Stomach (tissue), 9 donors: ENCODE data around the gene EFCAB11. TPM values are rescaled to one million over a fixed set of nuclear protein-coding genes. Genes with fewer than 3 reads are reported as not detected.

Experiments
- DNase-seq, 2 donors: peaks; one replicate each; pipeline versions ENCODE4 v3.0.0 to v3.0.0-alpha.2; 2013 to 2019
- H3K27ac ChIP-seq, 5 donors: fragments of 200-600 bp in 4 of 5; sonication (generic) in 4 of 5; one replicate each; pipeline ENCODE4 v1.5.1; 2013 to 2019; ENCODE audit warnings: mild to moderate bottlenecking in 1 of 5, moderate library complexity in 1 of 5
- H3K27me3 ChIP-seq, 3 donors: fragments of 200-600 bp; sonication (generic); one replicate each; pipeline ENCODE4 v1.5.1; 2017 to 2019; ENCODE audit warnings: mixed run types in 1 of 3
- H3K36me3 ChIP-seq, 4 donors: fragments of 200-600 bp; sonication (generic); 1 replicate in 3 of 4; 2 replicates in 1 of 4; pipeline ENCODE4 v1.5.1; 2016 to 2019
- H3K4me1 ChIP-seq, 4 donors: fragments of 200-600 bp; sonication (generic); one replicate each; pipeline ENCODE4 v1.5.1; 2016 to 2019
- H3K4me3 ChIP-seq, 4 donors: fragments of 200-600 bp; sonication (generic) in 3 of 4; one replicate each; pipeline ENCODE4 v1.5.1; 2016 to 2019; ENCODE audit warnings: mild to moderate bottlenecking in 1 of 4
- H3K9me3 ChIP-seq, 4 donors: fragments of 200-600 bp; sonication (generic); one replicate each; pipeline ENCODE4 v1.5.1; 2016 to 2019
- CTCF ChIP-seq, 7 experiments: fragments of 450-650 bp in 4 of 7; fragments of 200-600 bp in 3 of 7; sonication (generic) in 3 of 7; IDR thresholded peaks; one replicate each; pipeline ENCODE4 v1.5.1; 2016 to 2019; ENCODE audit warnings: antibody characterized with exemption in 7 of 7, control low read depth in 2 of 7, mild to moderate bottlenecking in 1 of 7
- EP300 ChIP-seq: sonication (generic); formaldehyde crosslinking; IDR thresholded peaks from one replicate; pipeline ENCODE4 v1.6.1; 2017; ENCODE audit warnings: antibody characterized with exemption
- POLR2A ChIP-seq, 4 donors: fragments of 450-650 bp; IDR thresholded peaks; one replicate each; pipeline ENCODE4 v1.6.1; 2016; ENCODE audit warnings: antibody characterized with exemption in 4 of 4, control low read depth in 2 of 4, mild to moderate bottlenecking in 1 of 4, moderate library complexity in 1 of 4
- POLR2AphosphoS5 ChIP-seq, 3 donors: sonication (generic); formaldehyde crosslinking; IDR thresholded peaks; one replicate each; pipeline ENCODE4 v1.6.1; 2016; ENCODE audit warnings: antibody characterized with exemption in 3 of 3
- WGBS, 5 donors: extraction: QIAGEN DNeasy Blood & Tissue Kit in 3 of 5; methylation state at CpG; one replicate each; pipeline versions ENCODE4 v1.1.5 to v1.1.7; 2013 to 2018; 5-methylcytosine and 5-hydroxymethylcytosine counted together
- intact Hi-C: fragments of 100-400 bp; cut with DNase I; formaldehyde crosslinking; loops from one replicate; pipeline ENCODE4 v1.15.1; 2023; ENCODE audit warnings: low total_unique reads
- polyA plus RNA-seq, 3 donors: library from polyadenylated mRNA; stranded (reverse); fragments of 200-250 nt; gene quantifications; one replicate each; pipeline ENCODE4 v1.2.3, GENCODE V29; 2013
- total RNA-seq, 5 donors: library from RNA; depleted of rRNA; stranded (reverse); fragments of >200 nt; gene quantifications; one replicate each; pipeline versions ENCODE4 v1.1.0 to v1.2.3, GENCODE V29; 2014 to 2016
- donor health status: healthy with polysubstance abuse.
- donor health status: Bipolar disorder and iron deficiency.
- donor health status: healthy.

The EFCAB11 gene
- total and polyA plus RNA-seq, 8 donors: 4.5 to 20.4 (median 10.0) TPM

GRCh38 chr14:89765346-89765745 is 189.2 kb downstream of the EFCAB11 start:
- intact Hi-C loops: no loop called here
- H3K27me3 ChIP-seq: no peaks in the 10 kb centered on the region
- H3K36me3 ChIP-seq: no peaks in the 10 kb centered on the region
- DNase-seq: no peak
- no peak overlapping the region for H3K27ac ChIP-seq
- H3K9me3 ChIP-seq: no peaks in the 10 kb centered on the region
- WGBS, 5 donors: 33 to 98% (median 94%) methylated on average over 3 of the region's 3 CpGs
- no peak overlapping the region for H3K4me3 ChIP-seq
- H3K4me1 ChIP-seq: no peaks in the 10 kb centered on the region
- TF ChIP-seq CTCF (IDR thresholded peaks at IDR 0.05) (no peak), POLR2AphosphoS5 (IDR thresholded peaks at IDR 0.05) (no peak), POLR2A (IDR thresholded peaks at IDR 0.05) (no peak), EP300 (no peak)

GRCh38 chr14:89760086-89760485 is 194.4 kb downstream of the EFCAB11 start:
- intact Hi-C loops: no loop called here
- no peaks in the 10 kb centered on the region for H3K36me3 ChIP-seq
- no peaks in the 10 kb centered on the region for H3K27me3 ChIP-seq
- peaks cover 0 to 8% (median 0%) of the 10 kb centered on the region in 4 donors for H3K9me3 ChIP-seq
- DNase-seq: no peak
- H3K4me1 ChIP-seq: no peaks in the 10 kb centered on the region
- no peak for TF ChIP-seq POLR2AphosphoS5 (IDR thresholded peaks at IDR 0.05)
- TF ChIP-seq EP300: no peak
- TF ChIP-seq CTCF (IDR thresholded peaks at IDR 0.05): no peak
- TF ChIP-seq POLR2A (IDR thresholded peaks at IDR 0.05): no peak
- no peak overlapping the region for H3K27ac ChIP-seq
- no peak overlapping the region for H3K4me3 ChIP-seq
- 74 to 81% (median 79%) methylated on average over 7 of the region's 7 CpGs for WGBS, 5 donors

GRCh38 chr14:89757313-89757939 is 197.1 kb downstream of the EFCAB11 start:
- Histone ChIP-seq H3K36me3 (no peaks in the 10 kb centered on the region), H3K27ac (no peak overlapping the region), H3K27me3 (no peaks in the 10 kb centered on the region), H3K9me3 (peaks cover 0 to 8% (median 0%) of the 10 kb centered on the region in 4 donors), H3K4me3 (no peak overlapping the region), H3K4me1 (no peaks in the 10 kb centered on the region)
- WGBS, 5 donors: 68 to 79% (median 70%) methylated on average over 5 of the region's 5 CpGs
- intact Hi-C loops: no loop called here
- TF ChIP-seq CTCF (IDR thresholded peaks at IDR 0.05): no peak
- no peak for TF ChIP-seq POLR2AphosphoS5 (IDR thresholded peaks at IDR 0.05)
- no peak for TF ChIP-seq POLR2A (IDR thresholded peaks at IDR 0.05)
- DNase-seq: no peak

GRCh38 chr14:89755816-89756215 is 198.7 kb downstream of the EFCAB11 start:
- intact Hi-C loops: no loop called here
- H3K9me3 ChIP-seq: peaks cover 0 to 8% (median 0%) of the 10 kb centered on the region in 4 donors
- H3K27me3 ChIP-seq: no peaks in the 10 kb centered on the region
- no peaks in the 10 kb centered on the region for H3K36me3 ChIP-seq
- TF ChIP-seq POLR2AphosphoS5 (IDR thresholded peaks at IDR 0.05) (no peak), EP300 (no peak)
- H3K4me1 ChIP-seq: peaks cover 0 to 5% (median 2%) of the 10 kb centered on the region in 4 donors
- 59 to 82% (median 78%) methylated on average over 4 of the region's 4 CpGs for WGBS, 5 donors
- no peak for DNase-seq
- no peak overlapping the region for H3K27ac ChIP-seq
- no peak overlapping the region for H3K4me3 ChIP-seq

GRCh38 chr14:89753828-89754412 is 200.6 kb downstream of the EFCAB11 start:
- intact Hi-C loops: no loop called here
- peaks cover 0 to 8% (median 0%) of the 10 kb centered on the region in 4 donors for H3K9me3 ChIP-seq
- H3K27me3 ChIP-seq: no peaks in the 10 kb centered on the region
- no peak overlapping the region for H3K4me3 ChIP-seq
- TF ChIP-seq POLR2AphosphoS5 (IDR thresholded peaks at IDR 0.05): no peak
- no peak for TF ChIP-seq EP300
- no peak for TF ChIP-seq POLR2A (IDR thresholded peaks at IDR 0.05)
- TF ChIP-seq CTCF (IDR thresholded peaks at IDR 0.05): no peak
- H3K27ac ChIP-seq: no peak overlapping the region
- H3K4me1 ChIP-seq: peaks cover 0 to 18% (median 7%) of the 10 kb centered on the region in 4 donors
- H3K36me3 ChIP-seq: no peaks in the 10 kb centered on the region
- WGBS, 5 donors: 83 to 97% (median 93%) methylated on average over 4 of the region's 4 CpGs
- no peak for DNase-seq
